OCI-M2 (cell line): ENCODE measurements around the gene NARF.
"Not testable (repeated sequence)": the region's sequence is repeated elsewhere in the genome, so short reads cannot be mapped to it uniquely, and the experiment has no call there.

Source experiments
- DNase-seq: peaks from one replicate; lab custom pipeline; 2025; ENCODE audit not compliant: unreplicated experiment; lab: John Stamatoyannopoulos, UW

The NARF gene

DNA sequence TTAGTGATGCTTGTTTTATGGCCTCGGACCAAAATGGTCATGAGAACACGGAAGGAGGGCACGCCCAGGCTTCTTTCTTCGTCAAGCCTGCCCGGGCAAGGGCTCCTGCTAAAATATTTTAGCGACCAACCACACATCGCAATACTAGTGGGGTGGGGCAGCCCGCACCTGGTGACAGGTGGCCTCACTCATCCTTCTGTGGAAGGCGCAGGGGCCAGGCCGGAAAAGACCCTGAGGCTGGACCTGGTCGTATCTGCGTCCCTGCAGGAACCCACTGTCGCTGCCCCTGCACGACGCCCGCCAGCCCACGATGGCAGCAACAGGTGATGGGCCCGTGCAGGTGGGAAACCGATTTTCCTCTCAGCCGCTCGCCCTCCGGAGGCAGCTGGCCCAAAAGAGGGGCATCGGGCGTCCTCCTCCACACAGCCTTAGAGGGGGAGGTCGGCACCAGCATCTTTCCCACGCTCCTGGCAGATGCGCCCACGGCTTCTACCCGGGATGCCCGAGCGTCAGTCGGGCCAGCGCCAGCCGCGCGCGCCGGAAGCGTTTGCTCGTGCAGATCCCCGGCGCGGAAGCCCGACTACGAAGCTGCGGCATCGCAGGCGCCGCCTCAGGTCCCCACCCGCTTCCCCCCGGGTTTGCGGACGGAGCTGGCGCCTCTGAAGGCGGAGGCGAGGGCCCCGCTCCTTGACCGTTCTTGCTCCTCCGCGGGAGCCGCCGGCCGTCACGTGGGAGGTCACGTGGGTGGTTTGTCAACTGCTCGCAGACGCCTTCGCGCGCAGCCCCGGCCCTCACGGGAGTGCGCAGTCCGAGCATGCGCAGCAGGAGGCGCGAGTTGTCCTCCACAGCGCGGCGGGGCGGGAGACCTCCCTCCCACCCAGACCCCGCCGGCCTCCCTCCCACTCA lies 38.2 kb downstream of the NARF start:
- DNase-seq: peak; percentile 30

GRCh38 chr17:82497483-82498405 lies 39.2 kb downstream of the NARF start:
- no peak for DNase-seq

DNA sequence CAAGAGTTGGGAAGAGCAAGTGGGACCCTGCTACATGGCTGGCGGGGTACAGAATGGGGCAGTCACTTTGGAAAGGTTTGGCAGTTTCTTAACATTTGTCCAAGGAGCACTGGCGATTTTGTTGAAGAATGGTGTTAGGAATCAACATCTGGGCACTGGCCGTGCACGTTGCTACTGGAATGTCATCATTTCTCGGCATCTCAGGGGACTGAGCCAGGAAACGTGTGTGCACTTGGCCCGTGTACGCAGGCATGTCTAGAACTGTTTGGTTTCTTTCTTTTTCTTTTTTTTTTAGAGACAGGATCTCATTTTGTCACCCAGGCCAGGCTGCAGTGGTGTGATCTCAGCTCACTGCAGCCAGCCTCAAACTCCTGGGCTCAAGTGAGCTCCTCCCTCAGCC lies 43.7 kb downstream of the NARF start:
- no peak for DNase-seq

- no peak for DNase-seq
Observed at GRCh38 chr17:82503094-82503727, 44.7 kb downstream of the NARF start.

- no peak for DNase-seq
Observed at GRCh38 chr17:82503728-82504308, 45.3 kb downstream of the NARF start.

DNA sequence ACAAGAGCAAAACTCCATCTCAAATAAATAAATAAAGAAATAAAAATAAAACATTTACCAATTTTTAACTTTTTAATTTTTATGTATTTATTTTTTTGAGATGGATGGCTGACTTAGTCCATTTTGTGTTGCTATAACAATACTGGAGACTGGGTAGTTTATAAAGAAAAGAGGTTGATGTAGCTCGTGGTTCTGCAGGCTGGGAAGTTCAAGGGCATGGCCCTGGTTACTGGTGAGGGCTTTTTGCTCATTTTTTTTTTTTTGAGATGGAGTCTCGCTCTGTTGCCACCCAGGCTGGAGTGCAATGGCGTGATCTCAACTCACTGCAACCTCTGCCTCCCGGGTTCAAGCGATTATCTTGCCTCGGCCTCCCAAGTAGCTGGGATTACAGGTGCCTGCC lies 46.8 kb downstream of the NARF start:
- no peak for DNase-seq

- not testable (repeated sequence) for DNase-seq
Observed at GRCh38 chr17:82506402-82506801, 47.9 kb downstream of the NARF start.

DNA sequence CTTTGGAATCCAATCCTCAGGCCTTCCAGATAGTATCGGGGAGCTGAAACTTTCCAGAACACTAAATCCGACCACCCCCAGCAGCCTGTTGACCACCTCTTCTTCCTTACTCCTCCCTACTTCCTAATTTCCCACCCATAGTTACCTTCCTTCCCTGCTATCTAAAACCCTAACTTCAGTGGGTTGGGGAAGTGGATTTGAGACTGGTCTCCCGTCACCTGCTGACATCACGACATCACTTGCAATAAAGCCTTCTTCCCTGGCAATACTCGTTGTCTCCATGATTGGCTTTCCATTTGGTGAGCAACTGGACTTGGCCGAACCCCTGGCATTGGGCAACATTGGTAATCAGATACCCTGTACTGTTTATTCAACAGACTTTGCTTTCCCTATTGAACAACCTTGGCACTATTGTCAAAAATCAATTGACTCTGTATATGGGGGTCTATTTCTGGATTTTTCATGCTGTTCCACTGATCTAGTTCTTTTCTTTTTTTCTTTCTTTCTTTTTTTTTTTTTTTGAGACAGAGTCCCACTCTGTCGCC lies 49.2 kb downstream of the NARF start:
- no peak for DNase-seq

DNA sequence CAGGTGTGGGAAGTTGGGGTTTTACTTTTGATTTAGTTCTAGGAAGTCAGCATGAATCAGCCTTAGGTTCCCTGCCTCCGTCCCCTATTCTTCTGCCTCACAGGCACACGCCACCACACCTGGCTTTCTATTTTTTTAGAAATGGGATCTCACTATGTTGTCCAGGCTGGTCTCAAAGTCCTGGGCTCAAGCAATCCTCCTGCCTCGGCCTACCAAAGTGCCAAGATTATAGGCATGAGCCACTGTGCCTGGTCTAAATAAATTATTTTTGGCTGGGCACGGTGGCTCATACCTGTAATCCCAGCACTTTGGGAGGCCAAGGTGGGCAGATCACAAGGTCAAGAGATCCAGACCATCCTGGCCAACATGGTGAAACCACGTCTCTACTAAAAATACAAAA lies 53.1 kb downstream of the NARF start:
- DNase-seq: not testable (repeated sequence)

DNA sequence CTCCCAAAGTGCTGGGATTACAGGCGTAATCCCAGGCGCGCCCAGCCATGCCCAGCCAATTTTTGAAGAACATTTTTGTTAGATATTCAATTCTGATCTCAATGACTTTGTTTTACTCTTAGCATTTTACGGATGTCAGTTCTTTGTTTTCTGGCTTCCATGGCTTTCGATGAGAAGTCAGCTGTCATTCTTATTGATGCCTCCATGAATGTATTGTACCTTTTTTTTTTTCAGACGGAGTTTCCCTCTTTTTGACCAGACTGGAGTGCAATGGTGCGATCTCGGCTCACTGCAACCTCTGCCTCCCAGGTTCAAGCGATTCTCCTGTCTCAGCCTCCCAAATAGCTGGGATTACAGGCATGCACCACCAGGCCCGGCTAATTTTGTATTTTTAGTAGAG lies 55.3 kb downstream of the NARF start:
- not testable (repeated sequence) for DNase-seq

GRCh38 chr17:82517230-82517865 lies 58.8 kb downstream of the NARF start:
- no peak for DNase-seq

DNA sequence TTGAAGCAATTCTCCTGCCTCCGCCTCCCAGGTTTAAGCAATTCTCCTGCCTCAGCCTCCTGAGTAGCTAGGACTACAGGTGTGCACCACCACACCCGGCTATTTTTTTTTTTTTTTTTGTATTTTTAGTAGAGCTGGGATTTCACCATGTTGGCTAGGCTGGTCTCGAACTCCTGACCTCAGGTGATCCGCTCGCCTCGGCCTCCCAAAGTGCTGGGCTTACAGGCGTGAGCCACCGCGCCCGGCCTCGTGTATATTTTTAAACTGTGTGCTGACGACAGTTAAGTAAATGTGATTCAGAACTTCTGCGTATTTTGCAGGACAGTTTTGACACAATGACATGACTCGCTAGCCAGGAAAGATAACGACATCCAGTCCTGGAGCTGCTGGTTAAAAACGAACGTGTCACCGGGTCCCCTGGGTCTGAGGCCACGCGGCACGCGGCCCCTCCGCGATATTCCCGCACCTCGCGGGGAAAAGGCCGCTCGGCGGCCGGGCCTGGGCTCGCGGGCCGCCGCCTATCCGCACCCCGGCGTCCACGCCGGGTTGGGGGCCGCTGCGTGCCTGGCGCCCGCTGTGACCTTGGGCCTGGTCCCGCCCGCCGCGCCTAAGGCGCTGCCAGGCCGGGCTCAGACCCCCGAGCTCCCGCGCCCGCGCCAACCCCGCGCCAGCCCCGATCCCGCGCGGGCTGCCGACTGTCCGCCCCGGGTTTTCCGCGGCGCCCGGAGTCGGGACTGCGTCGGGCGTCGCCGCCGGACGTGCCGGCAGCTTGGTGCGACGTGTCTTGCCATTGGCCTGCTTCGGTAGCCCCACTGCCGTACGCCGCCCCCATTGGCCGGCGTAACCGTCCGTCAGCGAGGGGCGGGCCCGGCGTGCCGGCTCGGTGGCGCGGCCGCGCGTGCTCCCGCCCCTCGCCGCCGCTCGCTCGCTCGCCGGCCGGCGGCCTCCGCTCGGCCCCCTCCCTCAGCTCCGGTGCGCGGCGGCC lies 60.6 kb downstream of the NARF start, which contains the start of gene FOXK2:
Gene FOXK2, plus strand, starts transcription at position 907 of the 985 bp plus-strand sequence. CDS start 157 bp downstream, outside the sequence.
- DNase-seq: peak; percentile 32

DNA sequence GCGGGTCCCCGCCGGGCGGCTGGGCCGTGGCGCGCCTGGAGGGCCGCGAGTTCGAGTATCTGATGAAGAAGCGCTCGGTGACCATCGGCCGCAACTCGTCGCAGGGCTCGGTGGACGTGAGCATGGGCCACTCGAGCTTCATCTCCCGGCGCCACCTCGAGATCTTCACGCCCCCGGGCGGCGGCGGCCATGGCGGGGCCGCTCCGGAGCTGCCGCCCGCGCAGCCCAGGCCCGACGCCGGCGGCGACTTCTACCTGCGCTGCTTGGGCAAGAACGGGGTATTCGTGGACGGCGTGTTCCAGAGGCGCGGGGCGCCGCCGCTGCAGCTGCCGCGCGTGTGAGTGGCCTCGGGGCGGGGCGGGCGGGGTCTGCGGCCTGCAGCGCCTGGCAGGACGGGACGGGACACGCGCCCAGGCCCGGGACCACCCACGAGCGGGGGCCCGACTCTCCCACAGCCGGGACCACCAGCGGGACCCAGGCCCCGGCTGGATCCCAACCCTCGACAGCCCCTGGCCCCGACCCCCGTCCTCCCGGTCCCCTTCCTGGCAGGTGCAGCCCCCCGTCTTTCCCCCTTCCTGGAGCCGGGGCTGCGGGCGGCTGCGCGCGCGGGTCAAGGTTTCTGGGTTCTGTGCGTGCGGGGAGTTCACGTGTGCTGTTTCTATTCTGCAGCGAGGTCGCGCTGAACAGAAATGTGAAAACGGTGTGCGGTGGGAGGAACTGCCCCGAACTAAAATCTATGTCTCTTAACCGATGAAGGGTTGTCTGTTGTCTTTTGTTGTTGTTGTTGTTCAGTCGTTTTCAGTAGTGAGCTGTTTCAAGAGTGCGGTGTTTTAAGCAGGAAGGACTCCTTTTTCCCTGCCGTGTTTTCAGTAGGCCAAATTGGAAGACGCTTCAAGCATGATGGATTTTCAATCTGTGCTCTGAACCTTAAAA lies 61.7 kb downstream of the NARF start:
- no peak for DNase-seq

DNA sequence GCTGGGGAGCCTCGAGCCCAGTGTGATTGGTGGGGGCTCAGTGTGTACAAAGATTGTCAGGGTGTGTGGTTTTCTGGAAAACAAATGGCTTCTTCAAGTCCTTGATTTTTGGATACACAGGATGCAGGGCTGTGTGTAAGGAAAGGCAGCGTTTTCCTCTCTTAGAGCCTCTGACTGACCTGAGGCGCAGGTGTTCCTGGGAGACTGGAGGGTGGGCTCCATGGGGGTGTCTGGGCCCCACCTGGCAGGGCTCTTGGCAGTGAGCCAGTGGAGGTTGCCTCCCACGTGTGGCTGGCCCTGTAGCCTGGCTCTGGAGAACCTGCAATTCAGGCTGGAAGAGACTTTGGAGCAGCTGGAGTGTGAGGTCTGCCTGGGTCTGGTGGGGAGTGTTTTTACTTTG lies 66.0 kb downstream of the NARF start:
- no peak for DNase-seq

- DNase-seq: no peak
Observed at GRCh38 chr17:82525712-82526111, 67.2 kb downstream of the NARF start.

DNA sequence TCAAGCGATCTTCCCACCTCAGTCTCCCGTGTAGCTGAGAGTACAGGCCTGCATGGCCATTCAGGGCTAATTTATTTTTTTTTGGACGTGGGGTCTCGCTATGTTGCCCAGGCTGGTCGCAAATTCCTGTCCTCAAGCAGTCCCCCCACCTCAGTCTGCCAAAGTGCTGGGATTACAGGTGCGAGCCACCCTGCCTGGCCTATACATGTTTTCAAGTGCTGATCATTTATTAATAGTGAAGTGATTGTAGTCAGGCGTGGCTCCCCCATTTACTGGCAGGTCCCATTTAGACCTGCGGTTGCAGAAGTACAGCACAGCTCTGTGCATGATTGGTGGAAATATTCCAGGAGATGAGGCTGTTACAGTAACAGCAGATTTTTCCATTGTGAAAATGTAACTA lies 69.4 kb downstream of the NARF start:
- no peak for DNase-seq

DNA sequence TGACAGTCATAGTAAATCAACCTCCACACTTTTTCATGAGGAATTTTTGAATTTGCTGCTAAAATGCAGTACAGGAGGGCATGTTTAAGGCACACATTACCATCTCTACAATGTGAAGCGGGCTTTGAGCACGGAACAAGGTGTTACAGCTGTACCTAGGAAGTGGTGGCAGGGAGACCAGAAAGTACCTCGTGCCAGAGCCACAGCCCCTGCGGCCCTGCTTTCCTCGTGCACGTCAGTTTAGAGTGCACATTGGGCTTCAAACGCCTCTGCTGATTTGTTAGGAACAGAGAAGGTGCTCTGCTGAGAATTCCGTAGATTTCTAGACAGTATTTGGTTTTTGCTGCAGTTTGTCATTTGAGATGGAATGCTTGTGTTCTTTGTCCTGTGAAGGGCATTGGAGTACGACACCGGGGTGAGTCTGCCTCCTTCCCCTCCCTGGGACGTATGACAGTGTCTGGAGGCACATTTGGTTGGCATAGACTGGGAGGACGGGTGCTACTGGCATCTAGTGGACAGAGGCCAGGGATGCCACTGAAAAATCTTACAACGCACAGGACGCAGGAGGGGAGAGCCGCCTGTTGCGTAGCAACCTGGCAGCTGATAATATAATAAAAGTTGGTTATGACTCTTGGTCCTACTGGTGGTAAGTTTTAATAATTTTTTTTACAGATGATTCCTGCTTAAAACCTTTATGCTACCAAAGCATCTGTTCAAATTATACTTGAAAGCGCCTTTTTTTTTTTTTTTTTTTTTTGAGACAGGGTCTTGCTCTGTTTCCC lies 70.1 kb downstream of the NARF start:
- DNase-seq: no peak
